Effector memory CD4-positive, alpha-beta T cell (primary cell): Measurements from ENCODE around the gene GGNBP2.

Experiments
- DNase-seq, 3 donors: peaks; one replicate each; pipeline ENCODE4 v3.0.0-alpha.2; 2020
- H3K27ac ChIP-seq: 2 replicates; pipeline ENCODE4 v1.7.0; 2013; ENCODE audit warnings: mild to moderate bottlenecking, low read length, moderate library complexity; ENCODE audit not compliant: insufficient read depth, poor library complexity, severe bottlenecking
- H3K27me3 ChIP-seq: replicated peaks from 2 replicates; pipeline ENCODE4 v1.7.0; 2013; ENCODE audit warnings: mild to moderate bottlenecking, low read length; ENCODE audit not compliant: insufficient read depth, control insufficient read depth, poor library complexity, severe bottlenecking
- H3K36me3 ChIP-seq: 2 replicates; pipeline ENCODE4 v1.7.0; 2013; ENCODE audit warnings: mild to moderate bottlenecking, low read length, moderate library complexity; ENCODE audit not compliant: control insufficient read depth, insufficient read depth
- H3K4me1 ChIP-seq: 2 replicates; pipeline ENCODE4 v1.7.0; 2013; ENCODE audit warnings: low read length, mild to moderate bottlenecking; ENCODE audit not compliant: control insufficient read depth, insufficient read depth, poor library complexity, severe bottlenecking
- H3K4me3 ChIP-seq: 2 replicates; pipeline ENCODE4 v1.7.0; 2013; ENCODE audit warnings: low read length, low read depth, mild to moderate bottlenecking; ENCODE audit not compliant: insufficient read depth, poor library complexity, severe bottlenecking
- H3K9me3 ChIP-seq: 2 replicates; pipeline ENCODE4 v1.7.0; 2013; ENCODE audit warnings: mild to moderate bottlenecking, low read length, moderate library complexity; ENCODE audit not compliant: control insufficient read depth

GGNBP2 gene

DNA sequence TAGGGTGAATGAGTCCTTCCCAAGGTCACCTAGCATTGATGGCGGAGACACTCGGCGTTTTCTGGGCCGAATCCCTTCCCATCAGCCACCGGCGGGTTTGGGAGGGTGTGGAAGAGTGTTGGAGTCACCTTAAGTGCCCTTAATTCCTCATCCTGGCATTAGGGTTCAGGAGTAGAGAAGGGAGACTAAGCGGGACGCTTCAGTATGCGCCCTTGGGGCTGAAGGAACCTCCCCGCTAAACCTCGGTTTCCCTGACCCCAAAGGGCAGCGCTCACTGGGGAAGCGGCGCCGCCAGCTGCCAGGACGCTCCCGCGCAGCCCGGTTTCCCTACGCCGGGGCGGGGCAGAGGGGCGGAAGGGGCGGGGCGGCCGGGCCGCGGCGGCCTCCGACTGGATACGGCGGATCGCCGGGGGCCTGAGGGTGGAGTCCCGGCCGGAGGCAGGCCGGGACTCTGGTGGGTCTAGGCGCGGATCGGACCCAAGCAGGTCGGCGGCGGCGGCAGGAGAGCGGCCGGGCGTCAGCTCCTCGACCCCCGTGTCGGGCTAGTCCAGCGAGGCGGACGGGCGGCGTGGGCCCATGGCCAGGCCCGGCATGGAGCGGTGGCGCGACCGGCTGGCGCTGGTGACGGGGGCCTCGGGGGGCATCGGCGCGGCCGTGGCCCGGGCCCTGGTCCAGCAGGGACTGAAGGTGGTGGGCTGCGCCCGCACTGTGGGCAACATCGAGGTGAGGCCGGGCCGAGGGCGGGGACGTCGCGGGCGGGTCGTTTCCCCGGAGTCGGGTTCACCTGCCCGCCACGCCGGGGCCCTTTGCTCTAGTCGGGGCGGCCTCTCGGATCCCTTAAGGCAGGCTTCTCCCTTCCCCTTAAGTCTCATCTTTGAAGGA is 47.0 kb downstream of the GGNBP2 start, which contains the start of gene DHRS11:
Gene DHRS11, plus strand, starts transcription at position 446 of the 882 bp plus-strand sequence. Its CDS starts 131 bp downstream, at position 577.
- peaks cover 16% of the 10 kb centered on the region for H3K4me1 ChIP-seq
- no peaks in the 10 kb centered on the region for H3K9me3 ChIP-seq
- peak; percentile 58 to 69 (median 69) for DNase-seq
- peak within 1 kb of the TSS; percentile 54 for H3K27ac ChIP-seq
- H3K27me3 ChIP-seq, result no peaks in the 10 kb centered on the region
- peak within 1 kb of the TSS; percentile 60 for H3K4me3 ChIP-seq
- peaks cover 21% of the 10 kb centered on the region for H3K36me3 ChIP-seq

DNA sequence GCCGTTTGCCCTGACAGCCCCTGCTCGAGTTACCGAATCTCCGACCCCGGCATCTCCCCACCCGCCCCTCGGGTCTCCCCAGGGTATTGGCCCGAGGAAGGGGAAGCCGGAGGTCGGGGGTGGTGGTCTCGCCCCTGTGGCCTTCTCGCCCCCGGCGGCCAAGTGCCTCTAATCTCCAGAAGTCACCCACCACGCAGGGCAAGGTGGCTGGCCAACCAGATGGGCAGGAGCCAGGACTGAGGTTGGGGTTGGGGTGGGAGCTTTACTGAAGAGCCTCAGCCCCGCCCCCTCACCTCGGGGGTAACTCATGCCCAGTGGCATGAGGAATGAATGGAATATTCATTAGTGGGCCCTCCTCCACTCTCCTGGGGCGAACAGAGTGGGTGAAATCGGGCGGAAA is 47.6 kb downstream of the GGNBP2 start:
- peak overlapping the region; percentile 54 for H3K27ac ChIP-seq
- no peak for DNase-seq
- peaks cover 16% of the 10 kb centered on the region for H3K4me1 ChIP-seq
- H3K4me3 ChIP-seq, result peak overlapping the region; percentile 60
- H3K9me3 ChIP-seq, result no peaks in the 10 kb centered on the region
- H3K27me3 ChIP-seq, result no peaks in the 10 kb centered on the region
- H3K36me3 ChIP-seq, result peaks cover 15% of the 10 kb centered on the region

DNA sequence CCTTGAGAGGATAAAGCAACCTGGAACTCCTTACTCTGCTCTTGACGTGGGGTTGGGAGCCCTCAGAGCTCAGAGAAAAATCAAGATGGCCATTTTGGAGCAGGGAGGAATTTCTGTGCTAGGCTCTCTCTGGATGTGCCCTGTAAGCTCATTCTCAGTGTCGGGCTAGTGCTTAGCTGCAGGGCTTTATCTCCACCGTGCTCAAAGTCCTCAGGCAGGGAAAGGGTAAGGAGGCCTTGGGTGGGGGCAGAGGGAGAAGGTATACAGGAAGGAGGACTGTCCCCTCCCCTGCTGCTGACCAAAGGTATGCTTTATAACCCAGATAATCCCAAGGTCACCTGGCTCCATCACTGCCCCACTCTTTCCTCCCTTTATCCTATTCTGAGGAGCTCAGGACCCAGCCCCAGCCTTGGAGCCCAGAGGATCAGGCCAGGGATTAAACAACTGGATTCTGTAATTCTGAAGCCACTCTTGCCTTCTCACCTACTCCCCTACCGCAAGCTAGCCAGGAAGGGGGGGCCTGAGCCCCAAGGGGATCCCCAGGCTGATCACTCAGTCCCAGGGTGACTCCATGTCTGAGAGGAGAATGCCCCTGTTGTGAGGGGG is 48.1 kb downstream of the GGNBP2 start:
- peaks cover 16% of the 10 kb centered on the region for H3K4me1 ChIP-seq
- H3K27me3 ChIP-seq, result no peaks in the 10 kb centered on the region
- H3K9me3 ChIP-seq, result no peaks in the 10 kb centered on the region
- H3K36me3 ChIP-seq, result peaks cover 10% of the 10 kb centered on the region
- no peak overlapping the region for H3K27ac ChIP-seq
- peak overlapping the region; percentile 60 for H3K4me3 ChIP-seq
- DNase-seq, result no peak

DNA sequence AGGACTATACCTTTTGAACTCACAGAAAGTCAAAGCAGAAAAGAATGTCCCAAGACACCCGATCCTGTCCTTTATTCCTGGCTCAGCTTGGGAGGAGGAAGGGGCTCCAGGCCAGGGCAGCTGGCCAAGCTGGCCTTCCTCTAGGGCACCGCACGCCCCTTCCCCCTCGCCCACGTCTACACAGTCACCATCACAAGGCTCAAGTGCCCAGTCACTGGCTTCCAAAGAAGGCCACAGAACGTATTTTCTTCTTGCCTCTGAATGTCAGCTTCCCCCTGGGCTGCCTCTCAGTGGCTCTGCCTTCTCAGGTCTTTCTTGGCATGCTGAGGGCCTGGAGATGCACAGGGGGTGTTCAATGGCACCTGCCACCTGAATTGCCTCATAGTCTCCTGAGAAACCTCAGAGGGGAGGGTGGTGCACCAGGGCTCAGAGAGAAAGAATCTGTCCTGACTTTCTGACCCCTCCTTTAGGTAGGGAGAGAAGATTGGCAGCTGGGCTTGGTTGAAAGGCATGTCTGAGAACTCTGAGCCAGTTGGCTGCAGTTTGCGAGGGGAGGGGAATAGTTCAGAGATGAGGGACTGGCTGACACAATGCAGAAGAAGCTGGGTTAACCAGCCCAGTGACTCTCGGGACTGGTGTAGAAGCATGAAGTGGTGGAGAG is 49.1 kb downstream of the GGNBP2 start:
- H3K27ac ChIP-seq, result no peak overlapping the region
- H3K4me1 ChIP-seq, result peaks cover 16% of the 10 kb centered on the region
- no peaks in the 10 kb centered on the region for H3K9me3 ChIP-seq
- DNase-seq, result no peak
- peaks cover 4% of the 10 kb centered on the region for H3K36me3 ChIP-seq
- H3K27me3 ChIP-seq, result no peaks in the 10 kb centered on the region
- H3K4me3 ChIP-seq, result no peak overlapping the region

DNA sequence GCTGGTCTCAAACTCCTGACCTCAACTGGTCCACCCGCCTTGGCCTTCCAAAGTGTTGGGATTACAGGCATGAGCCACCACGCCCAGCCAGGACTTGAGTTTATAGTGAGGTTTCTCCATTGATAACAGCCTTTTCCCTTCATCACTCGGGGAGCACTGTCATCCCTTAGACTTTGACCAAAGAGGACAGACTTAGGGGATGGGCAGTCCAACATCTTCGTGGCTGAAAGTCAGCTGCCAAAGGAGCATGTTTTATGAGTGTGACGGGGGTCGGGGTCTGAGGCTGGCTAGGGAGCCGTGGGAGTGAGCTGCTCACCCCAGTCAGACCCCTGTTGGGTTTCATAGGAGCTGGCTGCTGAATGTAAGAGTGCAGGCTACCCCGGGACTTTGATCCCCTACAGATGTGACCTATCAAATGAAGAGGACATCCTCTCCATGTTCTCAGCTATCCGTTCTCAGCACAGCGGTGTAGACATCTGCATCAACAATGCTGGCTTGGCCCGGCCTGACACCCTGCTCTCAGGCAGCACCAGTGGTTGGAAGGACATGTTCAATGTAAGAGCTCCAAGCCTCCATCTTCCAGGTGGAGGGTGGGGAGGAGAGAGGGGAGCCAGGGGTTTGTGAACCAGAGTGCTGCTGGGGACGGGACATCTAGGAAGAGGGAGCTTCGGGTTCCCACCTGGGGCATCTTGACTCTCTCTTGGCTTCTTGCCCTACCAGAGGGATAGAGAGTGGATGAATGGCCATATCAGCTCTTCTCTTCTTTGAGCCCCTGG is 50.1 kb downstream of the GGNBP2 start:
- Histone ChIP-seq H3K27ac (no peak overlapping the region), H3K27me3 (no peaks in the 10 kb centered on the region), H3K4me1 (peaks cover 16% of the 10 kb centered on the region), H3K4me3 (no peak overlapping the region), H3K36me3 (no peaks in the 10 kb centered on the region), H3K9me3 (no peaks in the 10 kb centered on the region)
- DNase-seq, result no peak

DNA sequence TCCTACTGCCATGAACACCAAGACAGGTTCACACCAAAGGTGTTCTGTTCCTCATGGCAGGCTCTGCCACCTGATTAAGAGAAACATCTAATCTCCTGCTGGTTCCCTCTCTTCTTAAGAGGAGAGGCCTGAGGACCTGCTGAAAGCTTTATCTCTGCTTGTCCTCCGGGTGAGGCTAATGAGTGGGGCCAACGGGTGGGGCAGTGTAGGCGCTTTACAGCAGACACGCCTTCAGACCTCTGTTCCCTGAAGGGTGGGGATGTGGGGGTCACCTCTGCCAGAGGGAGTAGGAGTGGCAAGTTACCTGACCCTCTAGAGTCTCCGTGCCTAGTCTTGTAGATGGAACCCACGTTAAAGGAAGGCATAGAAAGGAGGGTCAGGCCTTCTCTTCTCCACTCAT is 52.5 kb downstream of the GGNBP2 start:
- Histone ChIP-seq H3K27me3 (no peaks in the 10 kb centered on the region), H3K36me3 (no peaks in the 10 kb centered on the region), H3K27ac (no peak overlapping the region), H3K4me3 (no peak overlapping the region), H3K4me1 (peaks cover 17% of the 10 kb centered on the region), H3K9me3 (no peaks in the 10 kb centered on the region)
- no peak for DNase-seq

DNA sequence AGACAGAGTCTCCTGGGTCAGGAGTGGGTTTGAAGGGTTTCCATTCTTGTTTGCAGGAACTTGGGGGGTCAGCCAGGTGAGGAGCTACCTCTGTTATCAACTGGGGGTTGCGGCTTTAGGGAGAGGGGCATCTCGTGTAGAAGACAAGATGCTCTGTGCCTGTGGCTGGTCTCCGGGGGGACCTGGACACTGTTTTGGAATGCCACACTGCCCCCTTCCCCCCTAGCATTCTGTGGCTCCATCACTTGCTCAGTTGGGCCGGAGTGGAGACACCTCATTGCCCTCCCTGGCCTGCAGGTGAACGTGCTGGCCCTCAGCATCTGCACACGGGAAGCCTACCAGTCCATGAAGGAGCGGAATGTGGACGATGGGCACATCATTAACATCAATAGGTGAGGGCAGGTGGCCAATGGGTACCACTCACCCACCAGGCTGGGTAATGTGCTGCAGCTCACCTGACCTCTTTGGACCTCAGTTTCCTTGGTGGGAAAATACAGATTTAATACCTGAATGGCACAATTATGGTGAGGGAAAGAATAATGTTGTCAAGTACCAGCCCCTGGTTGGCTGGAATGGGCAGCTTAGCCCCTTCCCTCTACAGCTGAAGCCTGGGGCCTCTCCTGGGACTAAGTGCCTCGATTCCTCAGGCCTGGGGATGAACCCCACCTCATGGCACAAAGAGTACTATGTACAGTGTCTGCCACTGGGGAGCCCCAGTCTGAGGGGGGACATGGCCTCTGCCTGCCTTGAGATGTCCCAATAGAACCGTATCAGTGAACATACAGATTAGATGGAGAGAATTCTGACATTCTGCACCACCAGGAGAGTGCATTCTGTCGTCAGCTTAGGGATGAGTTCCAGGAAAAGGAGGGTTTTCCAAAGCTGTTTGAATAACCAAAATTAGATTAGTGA is 53.4 kb downstream of the GGNBP2 start:
- no peaks in the 10 kb centered on the region for H3K9me3 ChIP-seq
- H3K36me3 ChIP-seq, result no peaks in the 10 kb centered on the region
- no peak for DNase-seq
- no peaks in the 10 kb centered on the region for H3K27me3 ChIP-seq
- H3K27ac ChIP-seq, result no peak overlapping the region
- H3K4me3 ChIP-seq, result no peak overlapping the region
- peaks cover 15% of the 10 kb centered on the region for H3K4me1 ChIP-seq

DNA sequence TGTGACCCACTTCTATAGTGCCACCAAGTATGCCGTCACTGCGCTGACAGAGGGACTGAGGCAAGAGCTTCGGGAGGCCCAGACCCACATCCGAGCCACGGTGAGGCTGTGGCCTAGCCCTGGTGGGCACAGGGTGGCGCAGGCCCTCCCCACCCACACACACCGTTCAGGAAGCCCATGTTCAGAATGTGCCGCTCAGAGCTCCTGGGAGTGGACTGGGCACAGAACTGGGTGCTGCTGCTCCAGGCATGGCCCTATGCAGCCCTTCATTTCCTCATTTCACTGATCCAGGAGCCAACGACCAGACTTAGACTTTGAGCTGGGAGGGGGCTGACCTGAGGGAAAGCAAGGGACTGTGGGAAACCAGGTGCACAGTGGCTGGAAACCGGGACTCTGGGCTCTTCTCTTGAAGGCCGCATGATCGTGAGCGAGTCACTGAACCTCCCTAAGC is 54.3 kb downstream of the GGNBP2 start:
- H3K9me3 ChIP-seq, result no peaks in the 10 kb centered on the region
- no peaks in the 10 kb centered on the region for H3K36me3 ChIP-seq
- no peak overlapping the region for H3K27ac ChIP-seq
- DNase-seq, result no peak
- H3K4me3 ChIP-seq, result no peak overlapping the region
- peaks cover 15% of the 10 kb centered on the region for H3K4me1 ChIP-seq
- H3K27me3 ChIP-seq, result no peaks in the 10 kb centered on the region
